WTC11 (cell line): Measurements from ENCODE around the gene COL21A1.

Experiments used
- ETV6 ChIP-seq: sonication (generic); formaldehyde crosslinking; IDR thresholded peaks from 2 replicates; pipeline ENCODE4 v1.8.1; 2022; ENCODE audit warnings: mild to moderate bottlenecking, missing genetic modification reagents
- JAZF1 ChIP-seq: fragments of 250-450 bp; sonication (Bioruptor Pico); IDR thresholded peaks from 2 replicates; pipeline ENCODE4 v1.9.0; 2021; ENCODE audit warnings: moderate library complexity, mild to moderate bottlenecking, inconsistent platforms
- JUN ChIP-seq: sonication (generic); formaldehyde crosslinking; IDR thresholded peaks from 2 replicates; pipeline ENCODE4 v1.8.0; 2023; ENCODE audit warnings: mild to moderate bottlenecking, missing genetic modification reagents
- TF ChIP-seq, protein P1 (sequence below): sonication (generic); formaldehyde crosslinking; IDR thresholded peaks from 2 replicates; pipeline ENCODE4 v1.8.0; 2022; ENCODE audit warnings: missing genetic modification reagents
- TF ChIP-seq, protein P2 (sequence below): sonication (generic); formaldehyde crosslinking; IDR thresholded peaks from 2 replicates; pipeline ENCODE4 v1.8.0; 2022; ENCODE audit warnings: mild to moderate bottlenecking, missing genetic modification reagents
- TF ChIP-seq, protein P3 (sequence below): sonication (generic); formaldehyde crosslinking; IDR thresholded peaks from 2 replicates; pipeline ENCODE4 v1.8.1; 2023; ENCODE audit warnings: mild to moderate bottlenecking, missing genetic modification reagents, borderline replicate concordance

DNA sequence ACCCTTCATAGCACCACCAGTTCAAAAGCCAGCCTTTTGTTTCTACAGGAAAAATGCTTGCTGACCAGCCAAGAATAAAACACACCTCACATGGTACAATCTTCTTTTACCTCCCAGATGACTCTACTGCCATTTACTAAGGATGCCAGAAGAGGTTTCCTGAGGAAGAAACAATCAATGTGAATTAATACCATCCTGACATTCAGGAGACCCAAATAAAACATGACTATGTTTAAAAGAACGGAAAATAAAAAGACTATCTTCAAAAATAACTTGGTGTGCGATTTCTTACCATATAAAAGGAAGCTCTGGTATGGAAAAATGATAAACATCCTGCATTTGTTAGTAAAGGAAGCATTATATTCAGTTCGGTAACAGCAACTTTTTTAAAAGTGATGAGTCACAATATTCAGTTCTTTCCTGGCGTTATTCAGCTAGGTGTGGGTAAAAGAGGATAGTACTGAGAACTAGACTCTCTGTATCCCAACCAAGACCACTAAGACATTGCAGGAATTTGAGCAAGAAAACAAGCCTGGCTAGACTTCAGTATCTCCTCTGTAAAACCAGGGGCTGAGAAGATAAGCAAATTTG is 16.3 kb downstream of the COL21A1 start:
- TF ChIP-seq, protein P1, sequence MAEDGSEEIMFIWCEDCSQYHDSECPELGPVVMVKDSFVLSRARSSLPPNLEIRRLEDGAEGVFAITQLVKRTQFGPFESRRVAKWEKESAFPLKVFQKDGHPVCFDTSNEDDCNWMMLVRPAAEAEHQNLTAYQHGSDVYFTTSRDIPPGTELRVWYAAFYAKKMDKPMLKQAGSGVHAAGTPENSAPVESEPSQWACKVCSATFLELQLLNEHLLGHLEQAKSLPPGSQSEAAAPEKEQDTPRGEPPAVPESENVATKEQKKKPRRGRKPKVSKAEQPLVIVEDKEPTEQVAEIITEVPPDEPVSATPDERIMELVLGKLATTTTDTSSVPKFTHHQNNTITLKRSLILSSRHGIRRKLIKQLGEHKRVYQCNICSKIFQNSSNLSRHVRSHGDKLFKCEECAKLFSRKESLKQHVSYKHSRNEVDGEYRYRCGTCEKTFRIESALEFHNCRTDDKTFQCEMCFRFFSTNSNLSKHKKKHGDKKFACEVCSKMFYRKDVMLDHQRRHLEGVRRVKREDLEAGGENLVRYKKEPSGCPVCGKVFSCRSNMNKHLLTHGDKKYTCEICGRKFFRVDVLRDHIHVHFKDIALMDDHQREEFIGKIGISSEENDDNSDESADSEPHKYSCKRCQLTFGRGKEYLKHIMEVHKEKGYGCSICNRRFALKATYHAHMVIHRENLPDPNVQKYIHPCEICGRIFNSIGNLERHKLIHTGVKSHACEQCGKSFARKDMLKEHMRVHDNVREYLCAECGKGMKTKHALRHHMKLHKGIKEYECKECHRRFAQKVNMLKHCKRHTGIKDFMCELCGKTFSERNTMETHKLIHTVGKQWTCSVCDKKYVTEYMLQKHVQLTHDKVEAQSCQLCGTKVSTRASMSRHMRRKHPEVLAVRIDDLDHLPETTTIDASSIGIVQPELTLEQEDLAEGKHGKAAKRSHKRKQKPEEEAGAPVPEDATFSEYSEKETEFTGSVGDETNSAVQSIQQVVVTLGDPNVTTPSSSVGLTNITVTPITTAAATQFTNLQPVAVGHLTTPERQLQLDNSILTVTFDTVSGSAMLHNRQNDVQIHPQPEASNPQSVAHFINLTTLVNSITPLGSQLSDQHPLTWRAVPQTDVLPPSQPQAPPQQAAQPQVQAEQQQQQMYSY: no peak
- TF ChIP-seq, protein P2, sequence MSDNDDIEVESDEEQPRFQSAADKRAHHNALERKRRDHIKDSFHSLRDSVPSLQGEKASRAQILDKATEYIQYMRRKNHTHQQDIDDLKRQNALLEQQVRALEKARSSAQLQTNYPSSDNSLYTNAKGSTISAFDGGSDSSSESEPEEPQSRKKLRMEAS (CRISPR knock-in tag): no peak
- no peak for TF ChIP-seq ETV6
- TF ChIP-seq, protein P3, sequence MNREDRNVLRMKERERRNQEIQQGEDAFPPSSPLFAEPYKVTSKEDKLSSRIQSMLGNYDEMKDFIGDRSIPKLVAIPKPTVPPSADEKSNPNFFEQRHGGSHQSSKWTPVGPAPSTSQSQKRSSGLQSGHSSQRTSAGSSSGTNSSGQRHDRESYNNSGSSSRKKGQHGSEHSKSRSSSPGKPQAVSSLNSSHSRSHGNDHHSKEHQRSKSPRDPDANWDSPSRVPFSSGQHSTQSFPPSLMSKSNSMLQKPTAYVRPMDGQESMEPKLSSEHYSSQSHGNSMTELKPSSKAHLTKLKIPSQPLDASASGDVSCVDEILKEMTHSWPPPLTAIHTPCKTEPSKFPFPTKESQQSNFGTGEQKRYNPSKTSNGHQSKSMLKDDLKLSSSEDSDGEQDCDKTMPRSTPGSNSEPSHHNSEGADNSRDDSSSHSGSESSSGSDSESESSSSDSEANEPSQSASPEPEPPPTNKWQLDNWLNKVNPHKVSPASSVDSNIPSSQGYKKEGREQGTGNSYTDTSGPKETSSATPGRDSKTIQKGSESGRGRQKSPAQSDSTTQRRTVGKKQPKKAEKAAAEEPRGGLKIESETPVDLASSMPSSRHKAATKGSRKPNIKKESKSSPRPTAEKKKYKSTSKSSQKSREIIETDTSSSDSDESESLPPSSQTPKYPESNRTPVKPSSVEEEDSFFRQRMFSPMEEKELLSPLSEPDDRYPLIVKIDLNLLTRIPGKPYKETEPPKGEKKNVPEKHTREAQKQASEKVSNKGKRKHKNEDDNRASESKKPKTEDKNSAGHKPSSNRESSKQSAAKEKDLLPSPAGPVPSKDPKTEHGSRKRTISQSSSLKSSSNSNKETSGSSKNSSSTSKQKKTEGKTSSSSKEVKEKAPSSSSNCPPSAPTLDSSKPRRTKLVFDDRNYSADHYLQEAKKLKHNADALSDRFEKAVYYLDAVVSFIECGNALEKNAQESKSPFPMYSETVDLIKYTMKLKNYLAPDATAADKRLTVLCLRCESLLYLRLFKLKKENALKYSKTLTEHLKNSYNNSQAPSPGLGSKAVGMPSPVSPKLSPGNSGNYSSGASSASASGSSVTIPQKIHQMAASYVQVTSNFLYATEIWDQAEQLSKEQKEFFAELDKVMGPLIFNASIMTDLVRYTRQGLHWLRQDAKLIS (CRISPR knock-in tag): no peak
- no peak for TF ChIP-seq JUN (CRISPR knock-in tag)
- TF ChIP-seq JAZF1 (CRISPR knock-in tag): no peak
